GM12878 (cell line): ENCODE data around the gene GABRR1. TPM values are rescaled to one million over a fixed set of nuclear protein-coding genes. Genes with fewer than 3 reads are reported as not detected.

Experiments used
- ATAC-seq: fragments of 200-7000 bp; cut with Tn5 transposase; 3 replicates; pipeline ENCODE4 v1.9.1; 2020; ENCODE audit warnings: mild to moderate bottlenecking, moderate library complexity
- BruUV-seq: library from RNA; stranded (reverse); fragments of 400-500 nt; replicated peaks from 2 replicates; lab custom pipeline; 2021; lab: Mats Ljungman, UMichigan
- CTCF ChIA-PET: fragments of 300-600 bp; sonication (Branson Sonifier 250); formaldehyde crosslinking; extraction: SDS; loops from one replicate; lab custom pipeline; 2021; ENCODE audit warnings: inconsistent platforms; lab: Yijun Ruan, JAX
- POLR2A ChIA-PET: fragments of 350-600 bp; formaldehyde crosslinking; extraction: SDS; loops from one replicate; lab custom pipeline; 2021; ENCODE audit warnings: inconsistent platforms; lab: Charles Lee
- RAD21 ChIA-PET: fragments of 300-600 bp; sonication (Branson Sonifier 250); formaldehyde crosslinking; loops from one replicate; lab custom pipeline; 2023; ENCODE audit warnings: antibody characterized with exemption; ENCODE audit not compliant: unreplicated experiment; lab: Charles Lee
- SMC1A ChIA-PET: fragments of 300-600 bp; sonication (Branson Sonifier 250); formaldehyde crosslinking; loops from one replicate; lab custom pipeline; 2023; ENCODE audit not compliant: unreplicated experiment, uncharacterized antibody; lab: Charles Lee
- DNase-seq: peaks from one replicate; pipeline ENCODE4 v3.0.0-alpha.2; 2011; ENCODE audit warnings: low read depth, low spot score
- FAIRE-seq: peaks from 3 replicates; lab custom pipeline; 2011; peaks lifted over from hg19 to GRCh38; lab: Jason Lieb, UNC
- H2AFZ ChIP-seq: 2 replicates; pipeline ENCODE4 v1.6.0; 2011; ENCODE audit warnings: low read depth, low read length, control low read depth; ENCODE audit not compliant: control insufficient read depth
- H3K27ac ChIP-seq: 2 replicates; pipeline ENCODE4 v1.5.1; 2011; ENCODE audit warnings: control low read depth; ENCODE audit not compliant: control insufficient read depth, insufficient read depth
- H3K27me3 ChIP-seq, 2 experiments: replicated peaks in 1 of 2; 2 replicates each; pipeline versions ENCODE4 v1.6.0 to v1.6.1; 2011; ENCODE audit warnings: low read length in 1 of 2; ENCODE audit not compliant: control insufficient read depth in 2 of 2, insufficient read depth in 2 of 2
- H3K36me3 ChIP-seq, 2 experiments: 2 replicates each; pipeline ENCODE4 v1.5.1; 2011; ENCODE audit warnings: low read length in 1 of 2; ENCODE audit not compliant: control insufficient read depth in 2 of 2, insufficient read depth in 2 of 2
- H3K4me1 ChIP-seq: 2 replicates; pipeline ENCODE4 v1.6.1; 2011; ENCODE audit warnings: mild to moderate bottlenecking, low read length, moderate library complexity, mixed read lengths; ENCODE audit not compliant: control insufficient read depth, insufficient read depth
- H3K4me2 ChIP-seq: 2 replicates; pipeline ENCODE4 v1.6.0; 2011; ENCODE audit warnings: control low read depth; ENCODE audit not compliant: control insufficient read depth, insufficient read depth
- H3K4me3 ChIP-seq: fragments of 200-600 bp; sonication (generic); 2 replicates; pipeline ENCODE4 v1.5.1; 2016
- H3K79me2 ChIP-seq: 2 replicates; pipeline ENCODE4 v1.6.0; 2011; ENCODE audit warnings: low read length; ENCODE audit not compliant: control insufficient read depth, insufficient read depth
- H3K9ac ChIP-seq: 2 replicates; pipeline ENCODE4 v1.8.0; 2011; ENCODE audit warnings: low read length, control low read depth, mixed read lengths; ENCODE audit not compliant: control insufficient read depth, insufficient read depth
- H3K9me3 ChIP-seq: replicated peaks from 3 replicates; pipeline ENCODE4 v1.5.1; 2011; ENCODE audit warnings: mild to moderate bottlenecking, low read length; ENCODE audit not compliant: control insufficient read depth, insufficient read depth
- H4K20me1 ChIP-seq: 2 replicates; pipeline ENCODE4 v1.6.0; 2011; ENCODE audit not compliant: control insufficient read depth, insufficient read depth
- ESRRA ChIP-seq: IDR thresholded peaks from 2 replicates; pipeline ENCODE4 v1.6.1; 2012; ENCODE audit warnings: mild to moderate bottlenecking, low read length, improper control_type of control experiment
- EZH2 ChIP-seq: IDR thresholded peaks from 2 replicates; pipeline ENCODE4 v1.6.1; 2012; ENCODE audit warnings: low read depth, mild to moderate bottlenecking, control low read depth, inconsistent platforms, low read length, borderline replicate concordance; ENCODE audit not compliant: control insufficient read depth
- GATAD2B ChIP-seq: fragments of 450-650 bp; conservative IDR thresholded peaks from 2 replicates; pipeline ENCODE4 v1.6.1; 2017; ENCODE audit warnings: low read depth, mild to moderate bottlenecking, moderate library complexity
- JUND ChIP-seq: IDR thresholded peaks from 2 replicates; pipeline ENCODE4 v1.6.1; 2012; ENCODE audit warnings: low read depth, mild to moderate bottlenecking, low read length, improper control_type of control experiment, moderate library complexity
- MEF2B ChIP-seq: fragments of 450-650 bp; IDR thresholded peaks from 2 replicates; pipeline ENCODE4 v1.6.1; 2018; ENCODE audit warnings: mild to moderate bottlenecking, moderate library complexity; ENCODE audit not compliant: partially characterized antibody, poor library complexity, severe bottlenecking
- MYB ChIP-seq: fragments of 150-350 bp; IDR thresholded peaks from 2 replicates; pipeline ENCODE4 v1.6.1; 2014; ENCODE audit warnings: mild to moderate bottlenecking, low read depth, low read length, borderline replicate concordance
- NFXL1 ChIP-seq: fragments of 450-650 bp; IDR thresholded peaks from 2 replicates; pipeline ENCODE4 v1.6.1; 2017; ENCODE audit warnings: antibody characterized with exemption, mild to moderate bottlenecking, borderline replicate concordance
- NR2C1 ChIP-seq: fragments of 450-650 bp; IDR thresholded peaks from 2 replicates; pipeline ENCODE4 v1.6.1; 2017; ENCODE audit warnings: antibody characterized with exemption, mild to moderate bottlenecking, moderate library complexity
- NR2F1 ChIP-seq: fragments of 450-650 bp; conservative IDR thresholded peaks from 2 replicates; pipeline ENCODE4 v1.6.1; 2017; ENCODE audit warnings: mild to moderate bottlenecking
- RUNX3 ChIP-seq: IDR thresholded peaks from 2 replicates; pipeline ENCODE4 v1.6.1; 2012; ENCODE audit warnings: low read length, inconsistent platforms
- SMAD5 ChIP-seq: IDR thresholded peaks from 2 replicates; pipeline ENCODE4 v1.6.1; 2016; ENCODE audit warnings: antibody characterized with exemption, low read depth
- SPI1 ChIP-seq: IDR thresholded peaks from 2 replicates; pipeline ENCODE4 v1.6.1; 2011; ENCODE audit warnings: low read depth, mild to moderate bottlenecking, low read length, moderate library complexity, borderline replicate concordance; ENCODE audit not compliant: insufficient read depth
- TCF12 ChIP-seq: IDR thresholded peaks from 2 replicates; pipeline ENCODE4 v1.6.1; 2011; ENCODE audit warnings: low read depth, mild to moderate bottlenecking, low read length
- TCF3 ChIP-seq: IDR thresholded peaks from 2 replicates; pipeline ENCODE4 v1.6.1; 2012; ENCODE audit warnings: low read depth, mild to moderate bottlenecking, low read length, borderline replicate concordance; ENCODE audit not compliant: insufficient read depth
- ZSCAN29 ChIP-seq: fragments of 450-650 bp; IDR thresholded peaks from 2 replicates; pipeline ENCODE4 v1.6.1; 2017; ENCODE audit warnings: mild to moderate bottlenecking, moderate library complexity
- WGBS: methylation state at CpG from one replicate; pipeline ENCODE4 v1.1.6; 2016; ENCODE audit warnings: low lambda C conversion rate; ENCODE audit not compliant: insufficient replicate concordance, insufficient coverage; ENCODE audit errors: missing lambda C conversion rate; 5-methylcytosine and 5-hydroxymethylcytosine counted together
- in situ Hi-C: fragments of 300-500 bp; cut with MboI; formaldehyde crosslinking; loops from 9 replicates; pipeline ENCODE4 v1.14.3; 2018; ENCODE audit warnings: mixed read lengths
- intact Hi-C: fragments of 100-400 bp; cut with micrococcal nuclease; formaldehyde crosslinking; loops from one replicate; pipeline ENCODE4 v1.14.2; 2022; ENCODE audit not compliant: unreplicated experiment
- polyA plus RNA-seq, 11 experiments: library from polyadenylated mRNA; depleted of rRNA in 4 of 11; unstranded in 6 of 11; stranded (reverse) in 5 of 11; fragments of >200 nt; fragmentation: Nextera tagmentation in 4 of 11; fragmentation: Illumina TruSeq in 1 of 11; extraction: Ambion mirVana in 4 of 11; extraction: Trizol in 1 of 11; gene quantifications; 1 replicate in 1 of 11; 2 replicates in 10 of 11; pipeline versions ENCODE4 v1.2.1 to v1.2.3, GENCODE V29; 2011 to 2016; ENCODE audit warnings: inconsistent platforms in 2 of 11, missing spikeins in 2 of 11, low read depth in 1 of 11
- total RNA-seq, 4 experiments: library from RNA; depleted of rRNA in 3 of 4; stranded (reverse); fragments of >200 nt in 3 of 4; fragmentation: Illumina TruSeq in 1 of 4; extraction: Trizol in 1 of 4; gene quantifications; 2 replicates each; pipeline versions ENCODE4 v1.2.1 to v1.2.3, GENCODE V29; 2013 to 2021
- TF ChIP-seq, protein P1 (sequence below): fragments of 150-350 bp; IDR thresholded peaks from 2 replicates; pipeline ENCODE4 v1.6.1; 2016; ENCODE audit warnings: low read depth, low read length
- TF ChIP-seq, protein P2 (sequence below): IDR thresholded peaks from 2 replicates; pipeline ENCODE4 v1.6.1; 2012; ENCODE audit warnings: low read depth, low read length, improper control_type of control experiment

GABRR1 gene
- total and polyA plus RNA-seq, 10 of the 15 experiments (the other 5 are each of a cell fraction or from before 2014, with no cell fraction given) = not detected

DNA sequence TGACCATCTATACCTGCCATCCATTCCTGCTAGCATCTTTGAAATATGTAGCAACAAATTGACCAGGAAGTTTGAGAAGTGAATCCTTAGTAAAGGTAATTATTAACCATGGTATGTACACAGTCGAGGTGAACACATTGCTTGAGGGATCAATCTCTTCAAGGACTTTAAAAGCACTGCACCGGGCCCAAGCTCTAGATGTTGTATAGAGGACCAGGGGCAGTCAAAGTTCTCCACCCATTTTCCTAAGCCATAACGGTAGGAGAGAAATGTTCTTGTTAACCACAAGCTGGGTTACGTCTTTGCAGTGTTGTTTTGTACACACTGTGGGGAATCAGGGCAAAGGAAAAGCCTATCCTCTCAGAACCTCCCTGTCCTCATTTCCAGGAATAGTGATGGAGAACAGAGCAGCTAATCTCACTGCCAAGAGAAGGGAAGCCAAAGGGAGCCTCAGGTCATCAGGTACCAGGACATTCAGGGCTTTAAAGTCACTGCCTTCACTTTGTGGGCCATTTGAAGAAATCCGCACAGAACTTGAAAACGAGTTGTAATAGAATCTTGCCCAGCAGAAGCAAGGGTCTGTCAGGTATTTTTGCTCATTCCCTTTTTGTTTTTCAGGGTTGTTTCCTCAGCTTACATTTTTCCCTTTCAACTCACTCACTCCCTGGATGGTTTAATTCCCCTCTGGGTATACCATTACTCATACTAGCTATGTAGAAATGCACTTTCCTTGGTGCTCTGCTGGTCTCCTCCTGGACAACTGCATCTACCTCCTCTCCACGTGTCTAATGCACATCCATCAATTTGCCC is 76.6 kb downstream of the GABRR1 start:
- no peaks in the 10 kb centered on the region for H3K79me2 ChIP-seq
- WGBS = 62% methylated on average over 7 of the region's 7 CpGs
- H4K20me1 ChIP-seq = no peaks in the 10 kb centered on the region
- H3K9ac ChIP-seq = no peak overlapping the region
- no peaks in the 10 kb centered on the region for H3K36me3 ChIP-seq
- ChIA-PET RAD21 (interaction anchor here (0.5 kb wide), 1 partner anchor 136 kb away, joined by 3 read pairs; no protein-coding TSS in a partner anchor), POLR2A (interaction anchor here (1.2 kb wide), 1 partner anchor 34 kb away, joined by 3 read pairs; no protein-coding TSS in a partner anchor)
- peaks cover 13% of the 10 kb centered on the region for H3K4me1 ChIP-seq
- H3K9me3 ChIP-seq = no peaks in the 10 kb centered on the region; the same call in 2 of the 3 replicates
- H3K4me3 ChIP-seq = no peak overlapping the region
- FAIRE-seq (no peak), ATAC-seq (no peak)
- in situ Hi-C loops = no loop called here
- BruUV-seq = no TSS peak
- TF ChIP-seq MYB (no peak), TCF3 (no peak), NR2C1 (no peak), SMAD5 (no peak), NFXL1 (no peak), SPI1 (no peak), GATAD2B (no peak), ESRRA (no peak), EZH2 (no peak), TCF12 (no peak), NR2F1 (no peak), JUND (no peak), RUNX3 (no peak), MEF2B (no peak), ZSCAN29 (no peak)
- TF ChIP-seq, protein P1, sequence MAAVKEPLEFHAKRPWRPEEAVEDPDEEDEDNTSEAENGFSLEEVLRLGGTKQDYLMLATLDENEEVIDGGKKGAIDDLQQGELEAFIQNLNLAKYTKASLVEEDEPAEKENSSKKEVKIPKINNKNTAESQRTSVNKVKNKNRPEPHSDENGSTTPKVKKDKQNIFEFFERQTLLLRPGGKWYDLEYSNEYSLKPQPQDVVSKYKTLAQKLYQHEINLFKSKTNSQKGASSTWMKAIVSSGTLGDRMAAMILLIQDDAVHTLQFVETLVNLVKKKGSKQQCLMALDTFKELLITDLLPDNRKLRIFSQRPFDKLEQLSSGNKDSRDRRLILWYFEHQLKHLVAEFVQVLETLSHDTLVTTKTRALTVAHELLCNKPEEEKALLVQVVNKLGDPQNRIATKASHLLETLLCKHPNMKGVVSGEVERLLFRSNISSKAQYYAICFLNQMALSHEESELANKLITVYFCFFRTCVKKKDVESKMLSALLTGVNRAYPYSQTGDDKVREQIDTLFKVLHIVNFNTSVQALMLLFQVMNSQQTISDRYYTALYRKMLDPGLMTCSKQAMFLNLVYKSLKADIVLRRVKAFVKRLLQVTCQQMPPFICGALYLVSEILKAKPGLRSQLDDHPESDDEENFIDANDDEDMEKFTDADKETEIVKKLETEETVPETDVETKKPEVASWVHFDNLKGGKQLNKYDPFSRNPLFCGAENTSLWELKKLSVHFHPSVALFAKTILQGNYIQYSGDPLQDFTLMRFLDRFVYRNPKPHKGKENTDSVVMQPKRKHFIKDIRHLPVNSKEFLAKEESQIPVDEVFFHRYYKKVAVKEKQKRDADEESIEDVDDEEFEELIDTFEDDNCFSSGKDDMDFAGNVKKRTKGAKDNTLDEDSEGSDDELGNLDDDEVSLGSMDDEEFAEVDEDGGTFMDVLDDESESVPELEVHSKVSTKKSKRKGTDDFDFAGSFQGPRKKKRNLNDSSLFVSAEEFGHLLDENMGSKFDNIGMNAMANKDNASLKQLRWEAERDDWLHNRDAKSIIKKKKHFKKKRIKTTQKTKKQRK = no peak
- TF ChIP-seq, protein P2, sequence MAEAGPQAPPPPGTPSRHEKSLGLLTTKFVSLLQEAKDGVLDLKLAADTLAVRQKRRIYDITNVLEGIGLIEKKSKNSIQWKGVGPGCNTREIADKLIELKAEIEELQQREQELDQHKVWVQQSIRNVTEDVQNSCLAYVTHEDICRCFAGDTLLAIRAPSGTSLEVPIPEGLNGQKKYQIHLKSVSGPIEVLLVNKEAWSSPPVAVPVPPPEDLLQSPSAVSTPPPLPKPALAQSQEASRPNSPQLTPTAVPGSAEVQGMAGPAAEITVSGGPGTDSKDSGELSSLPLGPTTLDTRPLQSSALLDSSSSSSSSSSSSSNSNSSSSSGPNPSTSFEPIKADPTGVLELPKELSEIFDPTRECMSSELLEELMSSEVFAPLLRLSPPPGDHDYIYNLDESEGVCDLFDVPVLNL = no peak
- TF ChIP-seq, all 136 proteins: peak for 0
- ChIA-PET SMC1A (interaction anchor here (0.7 to 1.6 kb wide), 2 partner anchors 12 to 64 kb away, joined by 3 to 4 read pairs; no protein-coding TSS in a partner anchor), CTCF (interaction anchor here (0.8 kb wide), 1 partner anchor 21 kb away, joined by 3 read pairs; no protein-coding TSS in a partner anchor)
- no peak overlapping the region for H3K27ac ChIP-seq
- H2AFZ ChIP-seq = no peak overlapping the region
- intact Hi-C loops = no loop called here
- DNase-seq = no peak
- no peaks in the 10 kb centered on the region for H3K27me3 ChIP-seq
- H3K4me2 ChIP-seq = no peak overlapping the region
